NCI-H1092 (cell line): ENCODE data around the gene RTN1.

Experiments used
- DNase-seq: peaks from one replicate; lab custom pipeline; 2025; lab: John Stamatoyannopoulos, UW

The RTN1 gene

DNA sequence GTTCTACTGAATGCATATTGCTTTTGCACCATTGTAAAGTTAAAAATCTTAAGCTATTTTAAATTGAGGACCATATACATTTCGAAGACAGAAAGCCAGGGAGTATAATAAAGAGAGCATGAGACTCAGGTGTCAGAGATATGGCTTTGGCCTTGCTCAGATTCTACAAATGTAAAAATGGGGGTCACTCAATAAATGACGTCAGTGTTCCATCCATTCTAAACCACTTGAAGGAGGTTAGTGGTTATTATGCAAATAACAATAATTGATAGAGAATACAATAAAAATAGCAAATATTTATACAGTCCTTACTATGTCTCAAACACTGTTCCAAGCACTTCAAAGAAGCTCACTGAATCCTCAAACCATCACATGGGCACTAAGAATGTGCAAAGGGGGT, 20.1 kb downstream of the RTN1 start:
- DNase-seq, result no peak

DNA sequence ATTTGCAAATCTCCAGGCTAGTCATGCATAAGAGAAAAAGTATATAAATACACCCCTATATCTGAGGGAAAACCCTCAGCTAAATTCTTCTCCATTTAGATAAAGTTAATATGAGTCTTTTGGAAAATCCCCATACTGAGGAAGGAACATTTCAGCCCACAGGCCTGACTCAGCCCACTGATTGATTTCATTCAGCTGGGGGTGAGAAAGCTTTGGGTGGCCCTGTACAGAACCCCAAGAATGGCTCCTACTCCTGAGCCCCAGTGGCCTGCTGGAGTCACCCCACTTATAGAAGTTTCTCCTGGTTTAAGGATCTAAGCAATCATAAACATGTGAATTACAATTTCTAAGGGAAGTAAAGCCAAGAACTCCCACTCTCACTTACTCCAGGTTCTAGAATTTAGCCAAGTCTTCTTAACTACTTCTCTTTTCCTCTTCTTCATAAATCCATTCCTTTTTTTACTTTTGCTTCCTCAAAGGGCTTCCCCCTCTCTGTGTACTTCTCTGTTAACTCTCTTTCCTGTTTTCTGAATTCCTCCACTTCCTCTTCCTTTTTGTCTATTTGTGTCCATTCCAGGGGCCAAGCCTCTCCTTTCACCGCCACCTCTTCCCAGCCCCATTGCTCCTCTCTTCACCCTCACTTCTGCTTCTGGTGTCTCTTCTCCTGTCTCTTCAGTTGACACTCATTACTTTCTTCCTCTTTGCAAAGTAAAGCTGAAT, 21.0 kb downstream of the RTN1 start:
- no peak for DNase-seq

DNA sequence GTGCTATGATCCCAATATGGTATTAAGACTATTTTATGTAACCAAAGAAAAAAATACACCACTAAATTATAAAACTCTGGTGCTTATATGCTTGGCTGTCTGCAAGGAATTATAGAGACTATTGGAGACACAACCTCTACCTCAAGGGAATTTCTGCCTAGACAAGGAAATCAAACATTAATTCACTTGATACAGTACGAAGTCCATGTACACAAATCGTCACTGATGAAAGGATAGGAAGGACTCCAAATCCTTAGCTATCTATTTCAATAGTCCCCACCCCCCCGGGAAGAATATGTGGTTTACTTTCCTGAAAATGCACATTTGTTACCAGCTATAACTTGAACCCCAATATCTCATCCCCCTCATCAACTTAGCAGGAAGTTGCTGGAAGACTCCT, 21.9 kb downstream of the RTN1 start:
- DNase-seq, result no peak

DNA sequence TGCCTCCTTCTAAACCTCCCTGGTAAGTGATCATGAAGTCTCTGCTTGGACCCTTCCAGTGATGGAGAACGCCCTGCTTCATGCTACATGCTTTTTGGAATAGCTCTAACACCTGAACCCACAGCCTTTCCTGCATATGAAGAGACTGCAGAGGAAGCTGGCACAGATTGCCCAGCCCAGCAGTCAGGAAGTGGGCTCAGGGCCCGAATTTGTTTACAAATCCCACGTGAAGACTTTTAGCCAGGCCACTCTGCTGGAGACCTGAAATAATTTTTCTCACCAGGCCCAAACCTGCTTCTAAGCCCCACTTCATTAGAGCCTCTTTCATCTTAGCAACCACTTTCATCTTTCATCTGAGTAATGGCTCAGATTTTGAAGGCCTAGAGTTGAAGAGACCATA, 22.9 kb downstream of the RTN1 start:
- no peak for DNase-seq

DNA sequence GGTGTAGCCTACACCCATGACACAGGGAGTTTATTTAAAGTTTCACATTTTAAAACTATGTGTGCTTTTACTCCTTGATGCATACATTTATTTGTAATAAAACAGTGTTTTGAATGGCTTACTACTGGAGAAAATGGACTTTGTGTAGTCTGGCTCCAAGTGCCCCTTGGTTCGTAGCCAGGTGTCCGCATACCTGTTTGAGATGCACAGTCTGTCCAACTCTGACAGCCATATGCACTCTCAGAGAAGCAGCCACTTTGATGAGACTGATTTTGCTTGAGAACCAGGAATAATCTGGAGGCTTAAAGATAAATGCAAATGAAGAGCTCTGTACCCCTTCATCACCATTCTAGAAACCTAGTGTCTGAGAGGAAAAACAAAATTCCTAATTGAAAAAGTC, 24.0 kb downstream of the RTN1 start:
- no peak for DNase-seq

DNA sequence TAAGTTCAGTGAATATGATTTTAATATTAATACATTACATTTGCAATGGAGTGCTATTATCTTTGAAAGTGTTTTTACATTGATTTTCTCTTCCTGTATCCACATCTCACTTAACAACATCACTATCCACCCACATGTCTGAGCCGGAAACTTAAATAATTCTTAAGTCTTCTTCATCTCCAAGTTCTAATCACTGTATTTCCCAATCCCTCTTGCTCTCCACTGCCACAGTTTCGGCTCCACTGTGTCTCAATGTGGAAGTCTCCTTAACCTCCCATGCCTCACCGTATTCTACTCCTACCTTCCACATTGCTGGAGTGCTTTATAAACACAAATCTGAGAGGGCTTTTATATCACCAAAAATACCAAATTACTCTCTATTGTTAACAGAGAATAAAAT, 25.3 kb downstream of the RTN1 start:
- DNase-seq, result no peak

DNA sequence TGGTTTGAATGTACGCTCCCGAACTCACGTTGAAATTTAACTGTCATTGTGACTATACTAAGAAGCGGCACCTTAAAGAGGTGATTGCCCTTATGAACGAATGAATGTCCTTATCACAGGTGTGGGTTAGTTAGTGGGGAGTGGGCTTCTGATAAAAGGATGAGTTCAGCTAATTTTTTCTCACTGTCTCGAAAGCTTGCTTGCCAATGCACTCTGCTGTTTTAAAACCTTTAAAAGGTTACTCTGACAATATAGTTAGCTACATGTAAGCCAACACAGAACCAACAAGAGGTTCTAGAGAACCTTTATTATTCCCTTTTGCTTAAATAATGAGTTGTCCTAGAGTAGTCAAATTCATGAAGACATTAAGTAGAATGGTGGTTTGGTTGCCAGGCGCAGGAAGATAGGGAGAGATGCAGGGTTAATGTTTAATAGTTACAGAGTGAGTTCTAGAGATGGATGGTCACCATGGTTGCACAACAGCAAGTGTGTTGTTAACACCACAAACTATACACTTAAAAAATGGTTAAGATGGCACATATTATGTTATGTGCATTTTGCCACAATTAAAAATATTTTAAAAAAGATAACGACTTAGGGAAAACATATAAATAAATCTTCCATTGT, 26.3 kb downstream of the RTN1 start:
- DNase-seq, result no peak

DNA sequence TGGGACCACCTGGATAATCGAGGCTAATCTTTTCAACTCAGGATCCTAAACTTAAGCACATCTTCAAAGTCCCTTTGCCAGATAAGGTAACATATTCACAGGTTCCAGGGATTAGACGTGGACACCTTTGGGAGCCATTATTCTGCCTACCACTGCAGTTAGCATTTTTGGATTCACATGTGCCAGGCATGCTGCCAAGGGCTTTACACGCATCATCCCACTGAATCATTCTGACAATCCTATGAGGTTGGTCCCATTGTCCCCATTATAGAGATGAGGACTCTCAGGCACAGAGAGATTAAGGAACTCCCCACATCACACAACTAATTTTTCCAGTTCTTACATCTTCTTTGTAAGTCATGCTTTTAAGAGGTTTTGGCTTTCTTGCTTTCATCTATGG, 34.5 kb downstream of the RTN1 start:
- DNase-seq, result no peak

DNA sequence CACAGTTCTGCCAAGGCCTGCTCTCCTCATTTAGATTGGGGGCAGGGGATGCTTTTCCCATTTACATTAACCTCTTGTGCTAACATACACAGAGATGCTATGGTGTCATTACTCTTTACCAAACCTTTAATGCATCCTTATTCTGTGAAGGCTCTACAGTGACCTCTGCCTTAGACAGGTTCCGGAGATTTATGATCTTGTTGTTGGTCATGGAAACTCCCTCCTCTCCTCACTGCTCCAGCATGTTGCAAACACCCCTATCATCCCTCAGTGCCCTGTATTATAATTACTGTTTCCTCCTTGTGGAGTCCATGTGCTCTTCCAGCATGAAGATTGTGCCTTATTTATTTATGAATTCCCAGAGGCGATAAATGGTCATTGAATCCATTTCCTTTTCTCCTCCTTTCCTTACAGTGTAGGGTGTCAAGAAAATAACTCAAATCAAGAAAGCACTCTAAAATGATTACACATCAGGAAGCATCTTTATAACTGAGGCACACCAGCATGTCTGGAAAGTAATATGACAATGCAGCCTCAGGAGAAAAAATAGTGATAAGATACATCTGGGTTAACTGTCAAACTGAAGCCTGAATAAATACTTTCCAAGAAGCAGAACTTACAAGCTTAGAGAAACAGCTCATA, 37.8 kb downstream of the RTN1 start:
- no peak for DNase-seq

DNA sequence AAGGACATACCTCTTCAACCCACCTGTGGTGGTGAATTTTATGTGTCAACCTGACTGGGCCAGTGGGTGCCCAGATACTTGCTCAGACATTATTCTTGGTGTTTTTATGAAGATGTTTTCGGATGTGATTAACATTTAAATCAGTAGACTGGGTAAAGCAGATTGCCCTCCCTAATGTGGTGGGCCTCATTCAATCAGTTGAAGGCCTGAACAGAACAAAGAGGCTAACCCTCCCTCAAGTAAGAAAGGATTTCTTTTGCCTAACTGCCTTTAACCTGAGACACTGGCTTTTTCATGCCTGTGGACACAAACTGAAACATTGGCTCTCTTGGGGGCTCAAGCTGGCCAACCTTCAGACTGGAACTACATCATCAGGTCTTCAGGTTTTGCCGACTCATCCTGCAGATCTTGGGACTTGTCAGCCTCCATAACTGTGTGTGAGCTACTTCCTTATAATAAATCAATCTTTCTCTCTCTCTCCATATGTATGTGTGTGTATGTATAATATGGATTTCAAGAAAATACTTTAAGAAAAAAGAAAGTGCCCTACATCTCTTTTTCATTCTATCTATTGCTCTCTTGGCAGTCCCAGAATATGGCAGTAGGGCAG, 39.4 kb downstream of the RTN1 start:
- DNase-seq, result no peak

DNA sequence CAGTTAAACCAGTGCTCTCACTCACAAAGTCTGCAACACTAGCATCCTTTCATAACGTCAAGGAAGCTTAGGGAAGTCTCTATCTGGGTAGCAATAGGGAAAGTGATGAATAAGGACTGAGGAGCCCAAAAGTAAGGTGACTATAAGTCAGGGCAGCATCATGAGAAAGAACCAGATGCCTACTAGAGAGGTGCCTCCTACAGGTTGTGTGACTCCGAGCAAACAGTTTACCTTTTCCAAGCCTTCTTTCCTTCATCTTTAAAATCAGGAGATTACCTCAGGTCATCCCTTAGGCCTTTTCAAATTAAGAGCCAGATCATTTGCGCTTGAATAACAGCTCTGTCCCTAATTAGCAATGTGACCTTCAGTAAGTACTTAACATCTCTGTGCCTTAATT, 40.2 kb downstream of the RTN1 start:
- DNase-seq, result no peak

DNA sequence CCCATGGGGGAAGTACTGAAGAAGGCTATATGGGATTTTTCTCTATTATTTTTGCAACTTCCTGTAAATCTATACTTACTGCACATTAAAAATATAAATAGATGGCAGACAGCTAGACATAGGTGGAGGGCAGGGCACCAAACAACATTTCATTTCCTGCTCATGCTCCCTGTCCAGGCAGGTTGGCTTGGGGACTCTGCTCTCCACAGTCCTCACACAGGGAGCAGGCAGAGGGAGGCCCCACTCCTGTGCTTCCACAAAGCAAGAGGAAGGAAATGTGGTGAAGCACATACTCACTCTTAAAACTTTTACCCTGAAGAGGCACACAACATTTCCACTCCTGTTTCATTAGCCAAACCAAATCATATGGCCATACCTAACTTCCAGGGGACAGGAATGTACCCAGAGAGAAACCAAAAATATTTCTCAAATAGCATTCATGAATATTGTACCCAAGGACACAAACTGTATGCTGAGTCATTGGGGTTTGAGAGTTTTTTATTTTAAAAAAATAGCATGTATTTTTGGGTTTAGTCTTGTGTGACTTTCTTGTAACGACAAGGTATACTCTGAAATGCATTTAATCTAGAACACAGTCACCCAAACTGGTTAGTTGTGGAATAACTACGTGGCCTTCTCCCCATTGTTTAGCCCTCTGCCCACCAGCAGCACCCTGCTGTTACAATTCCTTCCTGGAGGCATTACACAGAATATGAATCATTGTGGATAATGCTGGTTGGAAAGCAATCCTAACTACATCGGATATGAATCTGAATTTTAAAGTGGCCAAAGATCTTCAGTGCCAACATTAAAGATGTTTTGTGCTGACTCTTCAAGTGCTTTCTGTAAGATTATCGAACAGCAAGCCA, 40.9 kb downstream of the RTN1 start:
- no peak for DNase-seq

DNA sequence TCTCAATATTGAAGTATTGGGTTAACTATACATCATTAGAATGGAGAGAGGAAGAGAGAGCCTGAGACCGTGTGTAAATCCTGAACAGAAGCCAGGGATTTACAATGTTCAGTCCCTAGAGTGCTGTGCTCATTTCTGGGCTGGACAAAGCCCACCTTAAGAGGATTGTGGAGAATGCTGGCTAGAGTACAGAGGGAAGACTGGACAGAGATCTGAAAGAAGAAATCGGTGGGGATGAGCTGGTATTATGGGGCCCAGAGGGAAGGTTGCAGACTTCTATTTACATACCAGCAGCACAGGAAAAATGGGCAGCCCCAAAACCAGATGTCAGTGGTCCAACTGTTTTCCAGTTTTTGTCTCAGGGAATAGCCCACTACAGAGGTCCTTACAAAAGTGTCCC, 42.3 kb downstream of the RTN1 start:
- no peak for DNase-seq

DNA sequence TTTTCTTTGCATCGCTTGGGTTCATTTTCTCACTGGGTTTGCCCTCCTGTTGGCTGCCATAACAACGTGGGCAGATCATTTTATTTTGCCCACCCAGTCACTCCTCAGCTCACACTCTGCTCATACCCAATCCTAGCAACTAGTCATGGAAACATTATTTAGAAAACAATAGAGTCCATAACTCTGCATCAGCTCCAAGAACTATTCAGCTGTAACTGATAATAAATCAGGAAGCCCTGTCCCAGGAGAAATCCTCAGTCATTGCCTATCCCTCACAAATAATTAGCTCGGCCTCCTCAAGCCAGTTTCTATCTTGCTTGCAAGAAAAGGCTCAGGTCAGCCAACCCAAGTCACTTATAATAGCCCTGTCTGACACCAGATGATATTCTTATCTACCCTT, 43.2 kb downstream of the RTN1 start:
- DNase-seq, result no peak

DNA sequence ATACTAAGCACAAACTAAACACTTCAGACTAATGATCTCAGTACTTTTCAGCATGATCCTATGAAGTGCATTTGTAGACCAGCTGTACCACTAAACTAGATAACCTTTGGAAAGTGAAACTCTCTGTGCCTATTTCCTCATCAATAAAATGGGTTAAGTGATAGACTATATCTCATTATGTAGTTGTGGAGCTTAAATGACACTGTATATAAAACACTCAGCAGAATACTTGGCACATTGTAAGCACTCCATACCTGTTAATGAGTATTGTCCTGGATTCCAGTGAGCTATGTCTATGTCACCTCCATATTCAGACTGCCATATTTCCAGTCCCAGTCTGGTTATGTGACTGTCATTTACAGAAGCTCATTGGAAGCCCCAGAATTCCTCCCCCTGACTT, 44.4 kb downstream of the RTN1 start:
- DNase-seq, result no peak

DNA sequence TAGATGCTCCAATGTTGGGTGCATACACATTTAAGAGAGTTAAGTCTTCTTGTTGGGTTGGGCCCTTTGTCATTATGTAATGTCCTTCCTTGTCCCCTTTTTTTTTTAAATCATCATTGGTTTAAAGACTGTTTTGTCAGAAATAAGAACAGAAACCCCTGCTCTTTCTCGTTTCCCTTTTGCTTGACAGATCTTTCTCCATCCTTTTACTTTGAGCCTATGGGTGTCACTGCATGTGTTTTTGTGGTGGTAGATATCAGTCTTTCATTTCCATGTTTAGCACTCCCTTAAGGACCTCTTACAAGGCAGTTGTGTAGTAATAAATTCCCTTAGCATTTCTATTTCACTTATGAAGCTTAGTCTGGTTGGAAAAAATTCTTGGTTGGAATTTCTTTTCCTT, 47.4 kb downstream of the RTN1 start:
- no peak for DNase-seq

DNA sequence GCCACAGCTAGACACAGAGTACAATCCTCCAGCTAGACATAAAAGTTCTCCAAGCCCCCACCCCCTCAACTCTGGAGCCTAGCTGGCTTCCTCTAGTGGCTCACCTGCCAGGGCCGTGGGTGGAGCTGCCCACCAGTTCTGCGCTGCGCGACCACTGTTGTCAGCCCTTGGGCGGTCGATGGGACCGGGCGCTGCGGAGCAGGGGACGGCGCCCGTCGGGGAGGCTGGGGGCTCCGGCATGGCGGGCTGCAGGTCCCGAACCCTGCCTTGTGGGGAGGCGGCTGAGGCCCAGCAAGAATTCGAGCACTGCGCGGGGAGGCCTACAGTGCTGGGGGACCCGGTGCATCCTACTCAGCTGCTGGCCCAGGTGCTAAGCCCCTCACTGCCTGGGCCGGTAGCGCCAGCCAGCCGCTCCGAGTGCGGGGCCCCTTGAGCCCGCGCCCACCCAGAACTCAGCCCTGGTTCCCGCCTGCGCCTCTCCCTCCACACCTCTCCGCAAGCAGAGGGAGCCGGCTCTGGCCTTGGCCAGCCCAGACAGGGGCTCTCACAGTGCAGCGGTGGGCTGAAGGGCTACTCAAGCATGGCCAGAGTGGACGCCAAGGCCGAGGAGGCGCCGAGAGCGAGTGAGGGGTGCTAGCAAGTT, 51.0 kb downstream of the RTN1 start:
- DNase-seq, result no peak

DNA sequence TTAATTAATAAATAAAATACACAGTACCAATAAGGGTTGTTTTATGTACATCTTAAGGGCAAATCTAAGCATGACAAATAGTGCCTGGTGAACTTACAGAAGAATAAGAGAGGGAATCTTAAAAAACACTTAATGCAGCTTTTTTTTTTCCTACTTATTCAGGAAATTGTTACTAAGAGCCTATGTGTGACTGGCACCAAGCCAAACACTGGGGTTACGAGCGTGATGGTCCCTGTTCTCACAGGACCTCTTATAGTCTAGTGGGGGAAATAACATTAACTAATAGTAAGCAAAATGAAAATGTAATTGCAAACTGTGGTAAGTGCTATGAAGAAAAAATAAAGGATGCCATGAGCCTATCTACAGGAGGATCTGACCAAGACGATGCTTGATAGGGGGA, 53.6 kb downstream of the RTN1 start:
- DNase-seq, result no peak

DNA sequence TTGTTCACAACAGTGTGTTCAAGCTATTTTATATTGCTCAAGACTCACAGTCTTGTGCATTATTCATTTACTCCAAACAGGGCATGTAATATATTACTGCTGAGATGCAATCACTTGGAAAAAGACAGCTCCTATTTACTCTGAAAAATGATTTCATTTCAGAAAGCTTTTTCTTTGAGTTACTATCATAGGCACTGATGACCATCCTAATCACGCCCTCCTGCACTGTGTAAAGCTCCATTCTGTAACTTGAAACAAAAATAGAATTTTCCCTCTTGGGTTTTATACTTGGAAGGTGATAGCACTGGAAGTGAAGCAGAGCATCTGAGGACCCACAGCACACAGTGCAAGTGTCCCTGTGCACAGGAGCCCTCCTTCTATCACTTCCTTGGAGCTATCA, 55.6 kb downstream of the RTN1 start:
- DNase-seq, result no peak

DNA sequence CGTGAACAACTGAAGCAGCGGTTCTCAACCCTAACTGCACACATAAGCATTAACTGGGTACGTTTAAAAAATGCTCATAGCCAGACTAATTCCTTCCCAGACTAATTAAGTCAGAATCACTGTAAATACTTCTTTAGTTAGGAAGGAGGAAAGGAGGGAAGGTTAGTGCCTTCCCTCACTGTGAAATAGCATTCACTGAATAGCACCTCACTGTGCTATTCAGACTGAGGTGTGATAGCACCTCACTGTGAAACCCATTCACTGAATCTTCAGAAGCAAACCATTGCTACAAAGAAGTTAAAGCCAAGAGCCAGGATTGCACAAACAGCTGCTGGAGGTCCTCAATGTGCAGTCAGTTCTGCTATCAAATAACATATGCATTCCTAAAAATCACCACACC, 58.8 kb downstream of the RTN1 start:
- DNase-seq, result no peak

DNA sequence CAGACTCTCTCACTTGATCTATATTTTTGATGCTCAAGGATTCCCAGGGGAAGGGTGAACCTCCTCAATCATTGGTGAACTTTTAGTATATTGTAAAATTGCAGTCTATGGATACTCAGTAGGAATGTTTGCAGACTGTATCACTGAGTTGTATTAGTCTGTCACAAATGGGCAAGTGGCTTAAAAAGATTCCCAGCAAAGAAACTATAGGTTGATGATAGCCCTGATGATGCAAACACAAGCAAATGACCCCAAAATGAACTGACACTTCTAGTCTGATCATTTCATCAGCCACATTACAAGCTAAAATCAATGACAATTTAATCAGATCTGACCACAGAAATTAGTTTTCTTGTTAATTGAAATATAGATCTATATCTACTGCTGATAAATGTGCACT, 59.5 kb downstream of the RTN1 start:
- no peak for DNase-seq

DNA sequence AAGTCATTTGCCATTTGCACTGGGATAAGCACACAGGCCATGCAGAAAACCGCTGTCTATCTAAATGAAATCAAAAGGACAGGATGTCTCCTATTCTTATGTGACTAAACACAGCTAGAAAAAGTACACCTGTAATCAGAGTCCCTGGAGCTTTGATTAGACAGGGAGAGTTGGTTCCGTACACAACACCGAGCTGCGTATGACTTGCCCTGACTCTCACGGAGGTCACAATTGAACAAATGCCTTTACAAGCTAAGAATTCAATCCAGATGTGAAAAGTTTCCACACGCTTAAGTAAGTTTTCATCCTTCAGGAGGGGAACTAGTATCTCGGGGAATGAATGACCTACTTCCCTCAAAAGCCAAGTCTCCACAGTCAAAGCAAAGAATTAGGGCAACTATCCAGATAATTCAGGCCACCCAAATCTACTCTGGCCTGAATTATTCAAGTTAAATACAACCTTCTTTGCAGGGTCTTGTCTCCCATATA, 67.5 kb downstream of the RTN1 start:
- no peak for DNase-seq
